ENCODE data around the gene CD4. TPM values are rescaled to one million over a fixed set of nuclear protein-coding genes. Genes with fewer than 3 reads are reported as not detected.
A peak's percentile ranks its signal among the peaks of the same experiment; 100 is the strongest.

The CD4 gene
- total and polyA plus RNA-seq, 8 donors, result 2.0 to 25.9 (median 7.3) TPM; not detected in 2

GRCh38 chr12:6816598-6816997 is 27.3 kb downstream of the CD4 start:
- intact Hi-C loops (cut with DNase I; ENCODE audit: low total_unique reads), result no loop called here

GRCh38 chr12:6817098-6817497 is 27.8 kb downstream of the CD4 start:
- H3K27ac ChIP-seq, result no peak overlapping the region
- 60 to 81% (median 69%) methylated on average over 7 to 8 of the region's 8 CpGs for WGBS, 5 donors
- H3K4me3 ChIP-seq, result no peak overlapping the region
- no peaks in the 10 kb centered on the region for H3K9me3 ChIP-seq
- peaks cover 0 to 4% (median 0%) of the 10 kb centered on the region in 4 donors for H3K36me3 ChIP-seq
- DNase-seq, result no peak
- H3K27me3 ChIP-seq, result peaks cover 0 to 35% (median 9%) of the 10 kb centered on the region in 3 donors
- H3K4me1 ChIP-seq, result peaks cover 10 to 14% (median 13%) of the 10 kb centered on the region in 4 donors
- intact Hi-C loops (cut with DNase I; ENCODE audit: low total_unique reads), result no loop called here
- TF ChIP-seq POLR2A (IDR thresholded peaks at IDR 0.05), result no peak
- TF ChIP-seq EP300 (IDR thresholded peaks at IDR 0.05), result no peak
- no peak for TF ChIP-seq POLR2AphosphoS5 (IDR thresholded peaks at IDR 0.05)
- TF ChIP-seq, protein P1, sequence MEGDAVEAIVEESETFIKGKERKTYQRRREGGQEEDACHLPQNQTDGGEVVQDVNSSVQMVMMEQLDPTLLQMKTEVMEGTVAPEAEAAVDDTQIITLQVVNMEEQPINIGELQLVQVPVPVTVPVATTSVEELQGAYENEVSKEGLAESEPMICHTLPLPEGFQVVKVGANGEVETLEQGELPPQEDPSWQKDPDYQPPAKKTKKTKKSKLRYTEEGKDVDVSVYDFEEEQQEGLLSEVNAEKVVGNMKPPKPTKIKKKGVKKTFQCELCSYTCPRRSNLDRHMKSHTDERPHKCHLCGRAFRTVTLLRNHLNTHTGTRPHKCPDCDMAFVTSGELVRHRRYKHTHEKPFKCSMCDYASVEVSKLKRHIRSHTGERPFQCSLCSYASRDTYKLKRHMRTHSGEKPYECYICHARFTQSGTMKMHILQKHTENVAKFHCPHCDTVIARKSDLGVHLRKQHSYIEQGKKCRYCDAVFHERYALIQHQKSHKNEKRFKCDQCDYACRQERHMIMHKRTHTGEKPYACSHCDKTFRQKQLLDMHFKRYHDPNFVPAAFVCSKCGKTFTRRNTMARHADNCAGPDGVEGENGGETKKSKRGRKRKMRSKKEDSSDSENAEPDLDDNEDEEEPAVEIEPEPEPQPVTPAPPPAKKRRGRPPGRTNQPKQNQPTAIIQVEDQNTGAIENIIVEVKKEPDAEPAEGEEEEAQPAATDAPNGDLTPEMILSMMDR (IDR thresholded peaks at IDR 0.05), result no peak

More at GRCh38 chr12:6816598-6816997, 27.3 kb downstream of the CD4 start:
- Histone ChIP-seq H3K4me1 (peaks cover 5 to 9% (median 8%) of the 10 kb centered on the region in 4 donors), H3K27me3 (peaks cover 0 to 30% (median 4%) of the 10 kb centered on the region in 3 donors), H3K9me3 (no peaks in the 10 kb centered on the region), H3K36me3 (peaks cover 0 to 4% (median 0%) of the 10 kb centered on the region in 4 donors), H3K27ac (no peak overlapping the region), H3K4me3 (no peak overlapping the region)
- TF ChIP-seq EP300 (IDR thresholded peaks at IDR 0.05) (no peak), POLR2AphosphoS5 (IDR thresholded peaks at IDR 0.05) (no peak), POLR2A (IDR thresholded peaks at IDR 0.05) (no peak)
- TF ChIP-seq, protein P1 (IDR thresholded peaks at IDR 0.05), result no peak
- DNase-seq, result no peak
- 23 to 49% (median 41%) methylated on average over 3 of the region's 3 CpGs for WGBS, 5 donors

DNA sequence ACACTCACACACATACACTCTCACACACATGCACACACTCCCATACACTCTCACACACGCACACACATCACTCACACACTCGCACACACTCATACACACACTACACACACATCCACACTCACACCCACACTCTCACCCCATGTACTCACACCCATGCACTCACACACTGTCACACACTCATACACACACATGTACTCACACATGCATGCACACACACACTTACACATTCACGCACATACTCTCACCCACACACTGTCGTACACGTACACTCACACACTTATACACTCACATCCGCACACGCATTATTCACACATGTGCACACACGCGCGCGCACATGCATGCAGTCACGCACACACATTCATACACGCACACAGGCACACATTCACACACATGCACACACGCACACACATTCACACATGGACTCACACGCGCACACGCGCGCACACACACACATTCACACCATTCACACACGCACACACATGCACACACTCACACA is 28.4 kb downstream of the CD4 start:
- peaks cover 14 to 20% (median 18%) of the 10 kb centered on the region in 4 donors for H3K4me1 ChIP-seq
- no peak for TF ChIP-seq POLR2A (IDR thresholded peaks at IDR 0.05)
- TF ChIP-seq EP300 (IDR thresholded peaks at IDR 0.05), result no peak
- no peak for TF ChIP-seq POLR2AphosphoS5 (IDR thresholded peaks at IDR 0.05)
- TF ChIP-seq, protein P1 (IDR thresholded peaks at IDR 0.05), result no peak
- H3K9me3 ChIP-seq, result no peaks in the 10 kb centered on the region
- no peak for DNase-seq
- no peak overlapping the region for H3K4me3 ChIP-seq
- WGBS, 5 donors, result 81 to 92% (median 85%) methylated on average over 20 of the region's 20 CpGs
- H3K36me3 ChIP-seq, result peaks cover 0 to 4% (median 0%) of the 10 kb centered on the region in 4 donors
- no peak overlapping the region for H3K27ac ChIP-seq
- intact Hi-C loops (cut with DNase I; ENCODE audit: low total_unique reads), result no loop called here
- peaks cover 0 to 41% (median 14%) of the 10 kb centered on the region in 3 donors for H3K27me3 ChIP-seq

- peak in 1 of 2 donors; percentile 27 for DNase-seq
- no peak overlapping the region for H3K27ac ChIP-seq
- H3K4me1 ChIP-seq, result peaks cover 14 to 20% (median 19%) of the 10 kb centered on the region in 4 donors
- no peak overlapping the region for H3K4me3 ChIP-seq
- H3K9me3 ChIP-seq, result no peaks in the 10 kb centered on the region
- TF ChIP-seq POLR2A (IDR thresholded peaks at IDR 0.05) (no peak), POLR2AphosphoS5 (IDR thresholded peaks at IDR 0.05) (no peak), EP300 (IDR thresholded peaks at IDR 0.05) (no peak)
- TF ChIP-seq, protein P1 (IDR thresholded peaks at IDR 0.05), result no peak
- H3K36me3 ChIP-seq, result peaks cover 0 to 4% (median 0%) of the 10 kb centered on the region in 4 donors
- intact Hi-C loops (cut with DNase I; ENCODE audit: low total_unique reads), result no loop called here
- 36 to 60% (median 48%) methylated on average over 10 of the region's 10 CpGs for WGBS, 5 donors
- H3K27me3 ChIP-seq, result peaks cover 0 to 46% (median 19%) of the 10 kb centered on the region in 3 donors
Measured at GRCh38 chr12:6818222-6818621, 28.9 kb downstream of the CD4 start.

All from stomach (tissue), 9 donors.